Hematopoietic multipotent progenitor cell (in vitro differentiated cells): ENCODE data around the gene HOXB6. TPM values are rescaled to one million over a fixed set of nuclear protein-coding genes. Genes with fewer than 3 reads are reported as not detected.
A peak's percentile ranks its signal among the peaks of the same experiment; 100 is the strongest.

ENCODE experiments used
- DNase-seq, 3 donors: peaks; one replicate each; pipeline ENCODE4 v3.0.0-alpha.2; 2011 to 2015; ENCODE audit warnings: low read depth in 2 of 3, low spot score in 2 of 3
- small RNA-seq: library from RNA; depleted of rRNA; stranded (forward); fragments of <200 nt; gene quantifications from one replicate; pipeline ENCODE3, GENCODE V24; 2012
- total RNA-seq: library from RNA; depleted of rRNA; stranded (reverse); fragments of >200 nt; gene quantifications from one replicate; pipeline ENCODE4 v1.2.3, GENCODE V29; 2012

HOXB6 gene
- total RNA-seq, 1 donor = 7.3 TPM

GRCh38 chr17:48546924-48547807, 57.6 kb downstream of the HOXB6 start:
- DNase-seq = peak in 2 of 3 donors; percentile 80 to 96

- no peak for DNase-seq
Measured at GRCh38 chr17:48546137-48546923, 58.5 kb downstream of the HOXB6 start.

Small RNA genes within 50 kb of the gene (small RNA-seq; reads per million reads assigned to genes)
- not detected for gene MIR196A1

Other genes starting within 250 kb of the HOXB6 start
- 4.8 TPM for gene SKAP1, start 174.8 kb downstream of the HOXB6 start, total RNA-seq
- gene HOXB1, start 74.0 kb downstream of the HOXB6 start, total RNA-seq = not detected
- 10.8 TPM for gene HOXB2, start 59.9 kb downstream of the HOXB6 start, total RNA-seq
- gene HOXB4, start 26.6 kb downstream of the HOXB6 start, total RNA-seq = 6.5 TPM
- gene HOXB3, start 14.7 kb downstream of the HOXB6 start, total RNA-seq = 20.5 TPM
- gene HOXB5, start 11.2 kb downstream of the HOXB6 start, total RNA-seq = 0.54 TPM
- 0.54 TPM for gene HOXB7, start 6.0 kb upstream of the HOXB6 start, total RNA-seq
- not detected for gene HOXB8, start 10.3 kb upstream of the HOXB6 start, total RNA-seq
- gene HOXB9, start 21.4 kb upstream of the HOXB6 start, total RNA-seq = under 0.01 TPM
- not detected for gene PRAC1, start 117.5 kb upstream of the HOXB6 start, total RNA-seq
- not detected for gene PRAC2, start 118.2 kb upstream of the HOXB6 start, total RNA-seq
- not detected for gene HOXB13, start 123.8 kb upstream of the HOXB6 start, total RNA-seq
- 1.1 TPM for gene TTLL6, start 212.2 kb upstream of the HOXB6 start, total RNA-seq
- gene CALCOCO2, start 226.0 kb upstream of the HOXB6 start, total RNA-seq = 75.7 TPM